HG03139 (cell line): ENCODE data around the gene NMUR1.

ENCODE experiments used
- ATAC-seq: cut with Tn5 transposase; IDR thresholded peaks from one replicate; pipeline ENCODE4 v1.9.1; 2021; ENCODE audit not compliant: unreplicated experiment

NMUR1 gene

GRCh38 chr2:231527955-231528635, 2.1 kb downstream of the NMUR1 start:
- ATAC-seq: no peak

- ATAC-seq: no peak
Observed at GRCh38 chr2:231527091-231527395, 3.2 kb downstream of the NMUR1 start.

DNA sequence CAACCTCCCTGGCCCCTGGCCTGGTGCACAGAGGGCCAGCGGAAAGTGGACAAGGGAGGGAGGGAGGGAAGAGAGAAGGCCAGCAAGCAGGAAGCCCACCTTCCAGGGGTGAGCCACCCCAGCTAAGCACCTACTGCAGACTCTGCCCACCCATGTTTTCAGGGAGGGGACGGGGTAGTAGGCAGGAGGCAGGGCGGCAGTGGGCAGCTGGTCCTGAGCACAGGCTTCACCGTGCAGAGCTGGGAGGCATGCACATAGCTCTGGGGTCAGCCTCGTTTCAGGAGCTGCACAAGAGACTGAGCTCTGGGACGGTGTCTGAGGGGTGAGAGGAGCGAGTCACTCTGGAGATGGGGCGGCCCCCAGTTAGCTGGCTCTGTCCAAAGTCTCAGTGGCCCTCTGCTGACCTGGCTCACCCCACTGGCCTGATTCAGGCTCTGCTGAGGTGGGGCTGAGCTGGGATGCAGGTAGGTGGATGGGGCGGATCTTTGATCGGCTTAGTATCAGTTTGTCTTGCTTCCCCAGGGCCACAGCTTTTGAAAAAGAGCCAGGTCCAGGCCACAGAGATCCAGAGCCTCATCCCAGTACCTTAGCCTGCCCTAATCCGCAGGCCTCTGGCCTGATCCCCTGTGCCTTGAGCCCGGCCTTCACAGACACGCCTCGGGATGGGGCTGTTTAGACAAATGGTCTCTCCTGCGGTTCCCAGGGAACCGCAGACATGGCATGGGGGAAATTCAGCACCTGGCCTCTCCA, 3.7 kb downstream of the NMUR1 start:
- no peak for ATAC-seq

DNA sequence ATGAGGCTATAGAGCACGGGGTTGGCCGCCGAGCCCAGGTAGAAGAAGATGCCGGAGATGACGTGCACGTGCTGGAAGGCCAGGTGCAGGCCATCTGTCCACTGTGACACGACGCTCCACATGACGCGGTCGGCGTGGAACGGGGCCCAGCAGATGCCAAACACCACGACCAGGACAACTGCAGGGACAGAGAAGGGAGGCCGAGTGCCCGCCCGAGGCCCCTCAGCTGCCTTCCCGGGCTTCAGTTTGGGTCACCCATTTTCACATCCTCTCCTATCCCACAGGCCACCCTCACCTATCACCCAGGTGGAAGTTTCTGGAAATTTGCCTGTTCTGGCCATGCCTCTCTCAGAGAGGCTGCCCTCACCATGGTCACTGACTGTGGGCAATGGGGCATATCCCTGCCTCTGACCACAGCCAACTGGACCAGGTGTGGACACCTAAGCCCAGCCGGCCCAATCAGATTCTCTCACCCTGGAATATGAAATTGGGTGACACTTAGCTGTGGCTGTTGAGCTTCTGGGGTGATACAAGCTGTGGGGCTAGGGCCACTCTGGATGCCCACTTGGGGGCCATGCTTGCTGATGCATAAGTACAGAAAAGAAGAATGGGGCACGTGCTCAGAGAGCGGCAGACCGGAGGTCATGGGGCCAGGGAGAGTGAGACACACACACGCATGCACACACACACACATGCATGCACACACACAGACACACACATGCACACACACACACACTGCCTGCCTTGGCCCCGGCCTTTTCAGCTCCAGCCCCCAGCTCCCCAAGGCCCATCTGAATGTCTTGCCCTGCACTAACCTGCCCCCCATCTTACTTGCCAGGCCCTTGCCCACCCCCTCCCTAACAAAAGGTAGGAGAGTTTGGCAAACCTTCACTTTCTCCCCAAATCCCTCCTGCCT, 4.7 kb downstream of the NMUR1 start:
- ATAC-seq: no peak

DNA sequence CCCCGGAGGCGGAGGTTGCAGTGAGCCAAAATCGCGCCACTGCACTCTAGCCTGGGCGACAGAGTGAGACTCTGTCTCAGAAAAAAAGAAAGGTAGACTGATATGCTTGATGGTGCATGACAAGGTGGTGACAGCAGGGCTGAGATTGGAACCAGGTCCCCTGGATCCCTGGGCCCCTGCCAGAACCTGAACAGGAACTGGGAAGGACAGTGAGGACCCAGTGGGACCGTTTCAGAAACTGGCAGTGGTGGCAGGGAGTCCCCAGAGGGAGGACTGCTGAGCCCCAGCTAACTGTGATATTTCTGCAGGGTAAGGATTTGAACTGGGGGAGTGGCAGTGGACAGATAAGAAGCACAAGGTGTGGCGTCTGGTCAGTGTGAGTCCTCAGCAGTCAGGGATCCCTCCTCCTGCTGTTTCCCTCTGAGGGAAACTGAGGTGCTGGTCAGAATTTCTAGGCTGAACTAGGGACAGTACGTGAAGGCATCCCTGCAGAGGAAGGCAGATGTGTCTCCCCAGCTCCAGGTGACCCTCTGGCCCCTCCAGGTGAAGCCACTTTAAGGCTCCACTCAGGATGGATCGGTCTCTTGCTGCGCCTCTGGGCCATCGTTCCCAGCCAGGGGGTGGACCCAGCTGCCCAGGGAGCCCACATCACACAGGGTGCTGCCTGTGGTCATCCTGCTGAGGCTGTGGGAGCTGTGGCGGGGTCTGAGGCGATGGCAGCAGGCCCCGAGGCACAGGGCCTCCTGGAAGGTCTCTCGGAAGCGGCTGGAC, 5.6 kb downstream of the NMUR1 start:
- ATAC-seq: no peak

DNA sequence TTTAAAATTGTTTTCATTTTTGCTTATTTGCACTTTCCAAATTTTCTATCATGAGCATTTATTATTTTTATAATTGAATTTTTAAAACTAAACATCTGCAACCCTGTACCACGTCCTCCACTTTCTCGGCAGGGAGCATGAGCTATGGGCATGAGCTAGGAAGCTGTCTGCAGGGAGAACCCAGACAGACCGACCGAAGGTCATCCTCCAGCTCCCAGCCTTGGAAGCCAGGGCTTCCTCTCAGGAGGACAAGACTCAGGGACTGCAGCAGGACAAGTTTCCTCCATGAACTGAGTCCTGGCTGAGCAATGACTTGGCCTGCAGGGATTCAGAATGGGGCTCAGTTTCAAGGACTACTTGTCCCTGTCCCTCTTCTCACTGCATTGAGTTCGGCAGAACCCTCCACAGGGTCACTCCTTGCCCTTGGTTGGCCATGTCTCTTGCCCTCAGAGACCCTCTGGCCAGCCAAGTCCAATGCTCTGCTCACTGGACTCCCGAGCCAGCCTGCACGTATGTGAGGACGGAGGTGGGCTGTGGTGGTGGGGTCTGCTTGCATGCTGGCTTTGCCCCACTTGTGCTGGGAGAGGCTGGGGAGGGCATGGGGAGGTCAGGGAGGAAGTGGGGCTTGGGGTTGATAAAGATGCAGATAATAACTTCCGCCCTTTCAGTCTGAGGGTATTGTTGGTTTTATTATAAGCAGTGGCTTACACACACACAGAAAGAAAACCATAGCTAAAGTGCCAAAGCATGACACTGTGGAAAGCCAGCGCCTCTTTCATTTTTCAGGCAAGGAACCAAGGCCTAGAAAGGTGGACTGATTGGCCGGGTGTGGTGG, 6.6 kb downstream of the NMUR1 start:
- ATAC-seq: no peak

DNA sequence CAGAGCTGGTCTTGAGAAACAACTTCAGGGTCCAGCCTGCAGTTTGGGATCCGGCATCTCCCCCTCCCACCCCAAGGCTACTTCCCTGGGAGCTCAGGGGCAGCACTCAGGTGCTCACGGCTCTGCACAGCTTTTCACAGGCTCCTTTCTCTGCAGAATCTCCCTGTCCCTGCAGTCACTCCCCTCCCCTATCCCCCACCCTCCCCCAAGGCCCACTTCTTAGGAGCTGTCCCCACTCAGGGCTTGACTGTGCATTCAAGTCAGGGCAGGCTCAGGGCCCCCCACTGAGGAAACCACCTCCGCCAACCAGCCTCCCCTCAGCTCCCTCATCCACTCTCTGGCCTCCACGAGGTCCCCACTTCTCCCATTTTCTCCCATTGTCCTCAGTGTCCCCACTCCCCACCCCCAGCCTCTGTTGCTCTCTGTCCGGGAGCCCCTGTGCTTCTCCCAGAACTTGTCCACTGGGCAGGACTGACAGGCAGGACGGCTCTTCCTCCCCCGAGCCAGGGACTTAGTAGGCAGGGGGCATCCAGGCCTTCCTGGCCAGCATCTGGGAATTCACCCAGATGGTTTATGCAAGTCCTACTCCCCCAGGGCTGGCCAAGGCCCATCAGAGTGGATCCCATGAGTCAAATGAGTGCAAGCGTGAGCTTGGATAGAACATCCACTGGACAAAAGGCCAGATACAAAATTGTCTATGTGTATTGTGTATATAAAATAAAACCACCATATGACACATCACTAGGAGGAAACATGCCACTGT, 7.6 kb downstream of the NMUR1 start:
- no peak for ATAC-seq

GRCh38 chr2:231521443-231521842, 8.8 kb downstream of the NMUR1 start:
- ATAC-seq: no peak

DNA sequence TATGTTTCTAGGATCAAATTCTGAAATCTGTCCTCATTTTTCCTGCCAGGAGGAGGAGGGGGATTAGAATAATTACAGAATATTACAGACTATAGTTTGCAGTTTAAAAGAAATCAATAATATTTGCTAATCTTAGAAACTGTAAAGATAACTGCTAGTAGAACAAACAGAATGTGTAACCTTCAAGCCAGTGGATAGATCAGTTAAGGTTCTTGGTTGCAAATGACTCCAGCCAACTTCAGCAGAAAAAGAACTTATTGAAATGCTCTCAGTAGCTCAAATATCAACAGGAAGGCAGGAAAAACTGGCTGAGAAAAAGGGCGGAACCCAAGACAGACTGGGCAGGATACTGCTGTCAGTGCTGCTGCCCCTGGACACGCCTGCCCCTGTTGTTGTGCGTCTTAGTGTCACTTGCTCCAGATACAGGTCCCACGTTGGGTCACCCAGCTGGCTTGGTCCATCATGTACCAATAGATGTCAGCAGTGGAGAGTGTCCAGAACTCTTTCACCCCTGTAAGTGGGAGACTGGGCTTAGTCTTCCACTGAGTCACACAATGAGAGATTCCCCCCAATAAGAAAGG, 10.2 kb downstream of the NMUR1 start:
- ATAC-seq: no peak

DNA sequence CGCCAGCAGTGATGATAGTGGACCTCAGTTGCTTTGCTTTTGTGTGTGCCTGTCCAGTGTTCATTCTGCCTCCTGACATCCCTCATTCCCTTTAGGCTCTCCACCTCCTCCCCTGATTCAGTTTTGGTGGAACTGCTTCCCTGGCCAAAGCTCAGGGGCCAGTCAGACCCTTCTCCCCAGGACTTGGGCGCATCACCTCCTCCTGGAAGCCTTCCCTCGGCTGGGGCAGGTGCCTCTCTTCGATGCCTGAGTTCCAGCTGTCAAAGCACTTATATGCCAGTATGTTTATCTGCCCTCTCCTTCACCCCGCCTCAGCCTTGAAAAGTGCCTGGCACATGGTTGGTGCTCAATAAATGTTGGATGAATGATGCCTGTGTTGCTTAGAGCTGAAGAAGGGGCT, 11.5 kb downstream of the NMUR1 start:
- ATAC-seq: no peak

DNA sequence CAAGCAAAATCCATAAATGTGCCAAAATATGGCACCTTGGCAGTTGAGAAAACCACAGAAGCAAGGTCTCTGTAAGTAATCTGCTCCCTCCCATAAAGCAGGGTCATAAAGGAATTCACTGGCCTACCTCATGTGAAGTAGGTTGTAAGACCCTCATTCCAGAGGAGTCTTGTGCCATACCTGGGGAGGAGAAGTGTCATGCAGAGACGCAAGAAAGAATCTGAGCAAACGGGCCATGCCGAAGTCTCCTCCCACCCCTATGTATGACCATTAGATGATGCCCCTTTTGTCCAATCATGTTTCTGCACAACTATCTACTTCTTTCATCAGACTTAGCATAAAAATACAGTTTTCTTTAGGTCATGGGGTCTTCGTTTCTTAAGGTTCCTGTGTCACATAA, 14.6 kb downstream of the NMUR1 start:
- ATAC-seq: no peak

GRCh38 chr2:231514951-231515297, 15.3 kb downstream of the NMUR1 start:
- ATAC-seq: no peak

GRCh38 chr2:231514225-231514950, 15.9 kb downstream of the NMUR1 start:
- peak; percentile 99 for ATAC-seq

- ATAC-seq: no peak
Observed at GRCh38 chr2:231513746-231514224, 16.5 kb downstream of the NMUR1 start.

DNA sequence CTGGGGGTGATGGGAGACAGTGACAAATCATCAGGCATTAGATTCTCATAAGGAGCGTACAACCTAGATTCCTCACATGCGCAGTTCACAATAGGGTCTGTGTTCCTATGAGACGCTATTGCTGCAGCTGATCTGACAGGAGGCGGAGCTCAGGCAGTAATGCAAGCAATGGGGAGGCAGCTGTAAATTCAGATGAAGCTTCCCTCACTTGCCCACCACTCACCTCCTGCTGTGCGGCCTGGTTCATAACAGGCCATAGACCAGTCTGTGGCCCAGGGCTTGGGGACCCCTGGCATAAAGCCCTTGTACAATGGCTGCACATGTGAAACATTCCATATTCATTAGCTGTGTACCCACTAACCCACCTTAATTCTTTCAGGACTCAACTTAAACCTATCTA, 18.0 kb downstream of the NMUR1 start:
- no peak for ATAC-seq

DNA sequence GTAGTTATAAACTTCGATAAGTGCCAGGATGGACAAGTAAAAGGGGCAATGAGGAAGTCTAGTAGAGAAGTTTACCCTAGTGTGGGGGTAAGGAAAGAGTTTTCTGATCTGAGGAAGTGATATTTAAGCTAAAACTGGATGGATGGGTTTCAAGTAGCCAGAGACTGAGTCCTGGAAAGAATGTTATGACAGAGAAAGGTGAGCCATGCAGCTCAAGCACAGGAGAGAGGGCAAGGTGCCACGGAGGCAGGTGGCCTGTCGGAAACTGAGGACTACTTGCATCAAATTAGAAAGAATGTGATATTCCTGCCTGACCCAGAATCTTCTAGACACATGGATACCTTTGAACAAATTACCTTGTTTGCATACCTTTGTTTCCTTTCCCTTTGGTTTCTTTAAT, 26.5 kb downstream of the NMUR1 start:
- no peak for ATAC-seq

GRCh38 chr2:231502596-231502995, 27.6 kb downstream of the NMUR1 start:
- ATAC-seq: no peak

DNA sequence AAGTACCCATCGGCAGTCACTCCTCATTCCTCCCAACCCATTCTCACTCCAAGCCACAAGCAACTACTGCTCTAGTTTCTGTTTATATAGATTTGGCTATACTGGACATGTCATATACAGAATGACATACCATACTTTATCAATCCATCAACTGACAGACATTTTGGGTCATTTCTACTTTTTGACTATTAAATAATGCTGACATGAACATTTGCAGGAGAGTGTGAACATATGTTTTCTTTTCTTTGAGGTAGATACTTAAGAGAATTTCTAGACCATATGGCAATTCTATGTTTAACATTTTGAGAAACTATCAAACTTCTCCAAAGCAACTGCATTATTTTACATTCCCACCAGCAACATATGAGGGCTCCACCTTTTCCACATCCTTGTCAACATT, 32.6 kb downstream of the NMUR1 start:
- ATAC-seq: no peak
